GM19023 (cell line): ENCODE results near the gene ELOVL3.
"Not testable (repeated sequence)": the region's sequence is repeated elsewhere in the genome, so short reads cannot be mapped to it uniquely, and the experiment has no call there.

Experiments
- ATAC-seq: cut with Tn5 transposase; IDR thresholded peaks from one replicate; pipeline ENCODE4 v1.9.1; 2021; ENCODE audit warnings: mild to moderate bottlenecking, moderate library complexity; ENCODE audit not compliant: unreplicated experiment

ELOVL3 gene

GRCh38 chr10:102247734-102248133 lies 21.6 kb downstream of the ELOVL3 start:
- no peak for ATAC-seq

- not testable (repeated sequence) for ATAC-seq
Measured at GRCh38 chr10:102252508-102252907, 26.4 kb downstream of the ELOVL3 start.

DNA sequence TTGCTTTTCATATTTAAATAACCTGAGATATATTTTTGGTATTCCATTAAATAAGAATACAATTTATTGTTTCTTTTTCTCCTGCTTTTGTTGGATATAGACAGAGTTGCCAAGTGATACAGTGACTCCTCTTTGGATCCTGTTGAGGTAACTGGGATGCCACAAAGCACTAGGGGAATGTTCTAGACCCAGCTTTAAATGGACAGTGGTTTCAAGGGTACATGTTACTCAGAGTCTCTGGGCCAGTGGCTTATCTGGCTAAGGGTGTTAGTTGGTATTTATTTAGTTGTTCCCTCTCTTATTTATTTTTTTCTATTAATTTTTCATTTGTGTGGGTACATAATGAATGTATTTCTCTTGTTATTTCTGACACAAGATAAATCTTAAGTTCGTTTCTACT lies 28.3 kb downstream of the ELOVL3 start:
- no peak for ATAC-seq

DNA sequence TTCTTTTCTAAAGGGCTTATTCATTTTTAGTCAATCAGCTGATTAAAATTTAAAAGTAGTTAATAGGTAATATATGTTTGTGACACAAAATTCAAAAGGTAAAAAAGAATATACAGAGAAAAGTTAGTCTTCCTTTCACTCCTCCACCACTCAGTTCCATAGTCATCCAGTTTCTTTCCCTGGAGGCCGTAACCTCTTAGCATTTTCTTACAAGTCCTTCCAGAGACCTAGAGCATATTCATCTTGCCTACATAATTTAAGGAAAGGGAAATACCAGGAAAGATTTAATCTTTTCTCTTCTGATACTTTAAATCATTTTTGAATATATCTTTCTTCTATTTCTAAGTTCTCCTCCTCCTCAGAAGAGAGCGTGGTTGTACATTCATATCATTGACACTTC lies 29.3 kb downstream of the ELOVL3 start:
- ATAC-seq, result no peak

GRCh38 chr10:102261196-102261595 lies 35.1 kb downstream of the ELOVL3 start:
- no peak for ATAC-seq

DNA sequence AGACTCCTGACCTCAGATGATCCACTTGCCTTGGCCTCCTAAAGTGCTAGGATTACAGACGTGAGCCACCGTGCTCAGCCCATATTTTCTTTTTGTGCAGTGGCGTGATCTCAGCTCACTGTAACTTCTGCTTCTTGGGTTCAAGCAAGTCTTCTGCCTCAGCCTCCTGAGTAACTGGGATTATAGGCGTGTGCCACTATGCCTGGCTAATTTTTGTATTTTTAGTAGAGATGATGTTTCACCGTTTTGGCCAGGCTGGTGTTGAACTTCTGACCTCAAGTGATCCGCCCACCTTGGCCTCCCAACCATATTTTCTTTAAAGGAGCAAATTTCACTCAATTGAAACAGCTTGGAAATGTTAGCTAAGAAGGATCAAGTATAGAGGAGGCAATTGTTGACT lies 35.7 kb downstream of the ELOVL3 start:
- ATAC-seq, result no peak

- no peak for ATAC-seq
Measured at GRCh38 chr10:102262744-102263370, 36.8 kb downstream of the ELOVL3 start.

GRCh38 chr10:102264371-102264770 lies 38.3 kb downstream of the ELOVL3 start:
- no peak for ATAC-seq

DNA sequence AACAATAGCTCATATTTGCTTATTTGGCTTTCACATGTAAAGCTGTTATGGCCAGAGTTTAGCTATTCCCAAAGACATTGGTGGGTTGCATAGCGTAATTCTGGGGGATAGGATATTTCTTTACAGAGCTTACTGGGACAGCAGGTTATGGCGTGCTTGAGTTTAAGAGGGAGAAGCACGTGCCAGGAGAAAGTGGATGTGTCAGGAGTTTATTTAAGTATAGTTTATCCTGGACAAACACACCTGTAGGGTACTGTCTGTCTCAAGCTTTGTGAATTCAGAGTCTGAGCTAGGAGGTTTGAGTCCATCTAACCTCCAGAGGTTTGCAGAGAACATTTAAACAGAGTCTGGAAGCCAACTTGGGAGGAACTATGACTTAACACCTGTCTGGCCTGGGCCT lies 40.6 kb downstream of the ELOVL3 start:
- no peak for ATAC-seq

GRCh38 chr10:102267748-102268147 lies 41.6 kb downstream of the ELOVL3 start:
- no peak for ATAC-seq

DNA sequence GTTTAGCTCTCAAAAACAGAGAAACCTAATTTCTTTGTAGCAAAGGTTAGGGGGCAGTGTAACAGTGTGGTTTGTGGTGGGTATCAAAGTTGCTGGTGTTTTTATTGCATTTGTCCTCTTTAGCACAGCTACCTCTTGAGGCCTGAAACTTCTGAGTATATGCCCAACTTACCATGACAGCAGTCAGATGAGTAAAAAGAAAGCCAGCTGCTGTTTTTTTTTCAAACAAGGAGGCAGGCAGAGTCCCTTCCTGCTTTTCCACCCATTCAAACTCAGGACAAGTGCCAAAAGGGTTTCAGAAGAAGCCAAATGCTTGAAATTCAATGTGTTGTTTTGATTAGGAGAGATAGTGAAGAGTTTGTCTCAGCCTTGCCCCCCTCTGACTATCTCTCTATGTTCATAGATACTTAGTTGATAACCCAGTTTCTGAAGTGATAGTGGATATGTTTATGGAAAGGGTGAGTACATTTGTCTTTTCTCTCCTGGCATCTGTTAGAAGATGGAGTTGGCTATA lies 42.3 kb downstream of the ELOVL3 start:
- no peak for ATAC-seq

DNA sequence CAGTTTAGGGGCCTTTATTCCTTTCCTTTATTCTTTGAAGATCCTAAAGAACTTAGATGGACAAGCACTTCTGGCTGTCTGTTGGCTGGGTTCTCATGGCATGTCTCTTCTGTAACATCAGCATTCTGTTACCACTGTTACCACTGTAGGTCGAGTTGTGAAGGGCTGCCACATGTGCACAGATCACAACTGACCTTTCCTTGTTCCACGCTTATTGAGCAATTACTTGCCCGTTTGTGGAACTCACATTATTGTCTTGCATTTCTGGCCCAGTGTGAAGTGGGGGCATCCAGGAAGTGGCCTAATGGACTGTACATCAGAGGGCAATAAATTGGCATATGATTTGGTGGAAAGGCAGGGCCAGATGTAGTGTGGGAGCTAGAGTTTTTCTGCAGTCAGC lies 42.9 kb downstream of the ELOVL3 start:
- no peak for ATAC-seq

DNA sequence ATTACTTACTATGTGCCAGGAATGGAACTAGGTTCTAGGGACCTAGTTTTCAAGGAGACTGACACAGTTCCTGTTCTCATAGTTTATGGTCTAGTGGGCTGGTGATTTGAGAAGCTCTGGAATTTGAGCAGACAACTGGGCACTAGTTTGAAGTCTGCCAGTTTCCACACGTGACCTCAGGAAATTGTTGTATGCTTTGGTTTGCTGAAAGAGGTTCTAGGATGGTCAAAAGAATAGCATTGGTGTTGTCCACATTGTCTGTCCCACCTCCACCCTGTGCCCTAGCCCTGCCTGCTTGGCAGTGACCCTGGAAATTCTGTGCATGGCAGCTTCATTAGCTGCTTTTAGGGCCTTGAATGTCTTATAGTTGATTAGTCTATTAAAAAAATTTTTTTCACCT lies 48.0 kb downstream of the ELOVL3 start:
- no peak for ATAC-seq

DNA sequence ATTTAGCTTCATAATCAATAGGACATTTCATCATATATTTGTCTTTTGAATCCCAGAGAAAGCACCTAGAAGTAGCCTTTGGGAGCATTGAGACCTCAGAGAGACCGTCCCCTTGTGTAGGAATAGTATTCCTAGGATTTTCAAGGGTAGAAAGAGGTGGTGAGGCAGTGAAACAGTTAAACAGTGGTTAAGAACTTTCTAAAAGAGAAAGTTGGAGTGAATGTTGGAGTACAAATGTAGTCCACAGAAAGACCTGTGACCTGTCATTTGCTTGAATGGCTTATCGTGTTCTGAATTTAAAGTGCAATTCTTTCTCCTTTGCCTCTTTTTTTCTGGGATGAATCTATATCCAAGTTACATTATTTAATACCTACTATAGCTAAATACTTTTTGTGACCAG lies 49.2 kb downstream of the ELOVL3 start:
- no peak for ATAC-seq

DNA sequence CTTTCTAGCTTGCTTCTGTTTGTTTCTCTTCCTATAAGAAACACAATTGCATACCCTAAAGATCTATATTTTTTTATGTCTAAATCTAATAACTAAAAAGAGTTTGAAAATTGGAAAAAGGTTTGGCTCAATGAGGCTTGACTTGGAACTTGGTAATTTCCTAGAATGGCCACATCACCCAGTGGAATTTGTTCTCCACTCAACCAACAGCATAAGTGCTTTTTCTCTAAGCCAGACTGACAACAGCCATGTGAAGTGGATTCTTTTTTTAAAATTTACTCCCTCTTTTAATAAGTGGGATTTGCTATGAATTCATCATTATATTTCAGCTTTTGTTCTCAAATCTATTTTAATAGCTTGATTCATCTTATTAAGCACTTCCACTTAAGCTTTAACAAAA lies 53.0 kb downstream of the ELOVL3 start:
- ATAC-seq, result no peak
